SK-N-SH (cell line): ENCODE results near the gene NR6A1. TPM values are rescaled to one million over a fixed set of nuclear protein-coding genes. Genes with fewer than 3 reads are reported as not detected.

ENCODE experiments used
- CTCF ChIA-PET: fragments of 300-600, 350-600 bp; formaldehyde crosslinking; extraction: SDS; loops from one replicate; lab custom pipeline; 2021; lab: Yijun Ruan, JAX
- POLR2A ChIA-PET: fragments of 350-600 bp; sonication (Branson Sonifier 250); formaldehyde crosslinking; extraction: SDS; loops from one replicate; lab custom pipeline; 2020; ENCODE audit warnings: antibody characterized with exemption, inconsistent platforms; lab: Yijun Ruan, JAX
- DNase-seq: peaks from one replicate; pipeline ENCODE4 v3.0.0; 2012
- H2AFZ ChIP-seq: fragments of 200-600 bp; sonication (generic); 2 replicates; pipeline ENCODE4 v1.8.1; 2016; ENCODE audit warnings: antibody characterized with exemption, mild to moderate bottlenecking, low read depth
- H3F3A ChIP-seq: fragments of 200-600 bp; sonication (generic); replicated peaks from 2 replicates; pipeline ENCODE3; 2016; ENCODE audit warnings: antibody characterized with exemption, mild to moderate bottlenecking; ENCODE audit not compliant: insufficient read depth
- H3K27ac ChIP-seq, 2 experiments: fragments of 200-500 bp in 1 of 2; fragments of 200-600 bp in 1 of 2; sonication (Bioruptor generic) in 1 of 2; sonication (generic), shearing (Covaris generic) in 1 of 2; 2 replicates each; pipeline versions ENCODE4 v1.5.1 to v1.6.1; 2014 to 2016; ENCODE audit warnings: low read depth in 2 of 2, inconsistent platforms in 1 of 2, low read length in 1 of 2, mild to moderate bottlenecking in 1 of 2, mixed read lengths in 1 of 2
- H3K27me3 ChIP-seq: fragments of 200-600 bp; sonication (generic), shearing (Covaris generic); 2 replicates; pipeline ENCODE4 v1.6.1; 2016; ENCODE audit warnings: mixed run types; ENCODE audit not compliant: insufficient read depth
- H3K36me3 ChIP-seq, 2 experiments: fragments of 200-500 bp in 1 of 2; fragments of 200-600 bp in 1 of 2; sonication (Bioruptor generic) in 1 of 2; sonication (generic) in 1 of 2; replicated peaks in 1 of 2; 2 replicates each; pipeline versions ENCODE3 to v1.5.1; 2014 to 2016; ENCODE audit warnings: low read length in 1 of 2, mild to moderate bottlenecking in 1 of 2; ENCODE audit not compliant: insufficient read depth in 2 of 2, control insufficient read depth in 1 of 2
- H3K4me1 ChIP-seq, 2 experiments: fragments of 200-500 bp in 1 of 2; fragments of 200-600 bp in 1 of 2; sonication (Bioruptor generic) in 1 of 2; sonication (generic), shearing (Covaris generic) in 1 of 2; 2 replicates each; pipeline versions ENCODE4 v1.5.1 to v1.6.1; 2014 to 2016; ENCODE audit warnings: low read depth in 1 of 2, low read length in 1 of 2, mixed run types in 1 of 2; ENCODE audit not compliant: insufficient read depth in 2 of 2, control insufficient read depth in 1 of 2
- H3K4me2 ChIP-seq: fragments of 200-600 bp; sonication (generic), shearing (Covaris generic); 2 replicates; pipeline ENCODE4 v1.6.1; 2017; ENCODE audit warnings: mixed run types
- H3K4me3 ChIP-seq, 2 experiments: fragments of 200-500 bp in 1 of 2; fragments of 200-600 bp in 1 of 2; sonication (Bioruptor generic) in 1 of 2; sonication (generic), shearing (Covaris generic) in 1 of 2; 2 replicates each; pipeline versions ENCODE4 v1.5.1 to v1.8.1; 2014 to 2016; ENCODE audit warnings: low read depth in 2 of 2, inconsistent platforms in 1 of 2, low read length in 1 of 2, mild to moderate bottlenecking in 1 of 2, mixed read lengths in 1 of 2, moderate library complexity in 1 of 2
- H3K79me2 ChIP-seq: fragments of 200-600 bp; sonication (generic); 2 replicates; pipeline ENCODE4 v1.8.1; 2017; ENCODE audit warnings: mild to moderate bottlenecking; ENCODE audit not compliant: insufficient read depth
- H3K9ac ChIP-seq: fragments of 200-600 bp; sonication (generic); 2 replicates; pipeline ENCODE4 v1.6.1; 2017; ENCODE audit warnings: mixed run types
- H3K9me2 ChIP-seq: fragments of 200-600 bp; sonication (generic); 2 replicates; pipeline ENCODE4 v1.6.1; 2017; ENCODE audit warnings: mixed run types
- H3K9me3 ChIP-seq: fragments of 200-600 bp; sonication (generic); 2 replicates; pipeline ENCODE4 v1.6.1; 2017; ENCODE audit warnings: mixed run types, mild to moderate bottlenecking, moderate library complexity
- H4K20me1 ChIP-seq: fragments of 200-600 bp; sonication (generic); 2 replicates; pipeline ENCODE4 v1.6.1; 2017; ENCODE audit warnings: mild to moderate bottlenecking, mixed run types; ENCODE audit not compliant: insufficient read depth
- FOSL2 ChIP-seq: IDR thresholded peaks from 2 replicates; pipeline ENCODE4 v1.4.0; 2012; ENCODE audit warnings: low read depth, mild to moderate bottlenecking, moderate library complexity, borderline replicate concordance
- FOXJ3 ChIP-seq: sonication (generic); formaldehyde crosslinking; IDR thresholded peaks from 2 replicates; pipeline ENCODE4 v1.5.1; 2020; ENCODE audit warnings: mild to moderate bottlenecking, missing genetic modification reagents
- JUND ChIP-seq: IDR thresholded peaks from 2 replicates; pipeline ENCODE4 v1.4.0; 2012
- MXI1 ChIP-seq: IDR thresholded peaks from 2 replicates; pipeline ENCODE4 v1.6.1; 2012; ENCODE audit warnings: mild to moderate bottlenecking, low read depth, low read length, improper control_type of control experiment
- POLR2AphosphoS5 ChIP-seq: IDR thresholded peaks from 2 replicates; pipeline ENCODE4 v1.6.1; 2012; ENCODE audit warnings: low read depth, low read length
- SIN3A ChIP-seq: IDR thresholded peaks from 2 replicates; pipeline ENCODE4 v1.6.1; 2012; ENCODE audit warnings: low read depth, mild to moderate bottlenecking, low read length, moderate library complexity, borderline replicate concordance
- SMC3 ChIP-seq: IDR thresholded peaks from 2 replicates; pipeline ENCODE4 v1.6.1; 2012; ENCODE audit warnings: low read depth, low read length, improper control_type of control experiment
- TAF1 ChIP-seq: IDR thresholded peaks from 2 replicates; pipeline ENCODE4 v1.6.1; 2012; ENCODE audit warnings: low read depth, mild to moderate bottlenecking, low read length, moderate library complexity, borderline replicate concordance
- YY1 ChIP-seq: IDR thresholded peaks from 2 replicates; pipeline ENCODE4 v1.4.0; 2012; ENCODE audit warnings: low read depth, mild to moderate bottlenecking
- WGBS: methylation state at CpG from one replicate; pipeline ENCODE4 v1.1.6; 2017; ENCODE audit warnings: low lambda C conversion rate; 5-methylcytosine and 5-hydroxymethylcytosine counted together
- polyA plus RNA-seq, 3 experiments: library from polyadenylated mRNA; depleted of rRNA; stranded (reverse); fragments of >200 nt; gene quantifications; 2 replicates each; pipeline ENCODE4 v1.2.3, GENCODE V29; 2012
- TF ChIP-seq, protein P1 (sequence below): IDR thresholded peaks from 2 replicates; pipeline ENCODE4 v1.4.0; 2012; ENCODE audit warnings: low read depth
- TF ChIP-seq, protein P2 (sequence below): fragments of 150-350 bp; IDR thresholded peaks from 2 replicates; pipeline ENCODE4 v1.6.1; 2016; ENCODE audit warnings: mild to moderate bottlenecking, low read depth, low read length
- TF ChIP-seq, protein P3 (sequence below): fragments of 200-600 bp; sonication (generic); IDR thresholded peaks from 2 replicates; pipeline ENCODE4 v1.6.1; 2017; ENCODE audit warnings: antibody characterized with exemption, mild to moderate bottlenecking, moderate library complexity
- TF ChIP-seq, protein P4 (sequence below): IDR thresholded peaks from 2 replicates; pipeline ENCODE4 v1.4.0; 2012; ENCODE audit warnings: low read depth, borderline replicate concordance
- TF ChIP-seq, protein P5 (sequence below): IDR thresholded peaks from 2 replicates; pipeline ENCODE4; 2012
- TF ChIP-seq, protein P6 (sequence below): IDR thresholded peaks from 2 replicates; pipeline ENCODE4 v1.6.1; 2012; ENCODE audit warnings: mild to moderate bottlenecking, low read depth, low read length, moderate library complexity

Gene NR6A1
- polyA plus RNA-seq, 1 of the 3 experiments (the other 2 are of a cell fraction): 1.2 TPM

DNA sequence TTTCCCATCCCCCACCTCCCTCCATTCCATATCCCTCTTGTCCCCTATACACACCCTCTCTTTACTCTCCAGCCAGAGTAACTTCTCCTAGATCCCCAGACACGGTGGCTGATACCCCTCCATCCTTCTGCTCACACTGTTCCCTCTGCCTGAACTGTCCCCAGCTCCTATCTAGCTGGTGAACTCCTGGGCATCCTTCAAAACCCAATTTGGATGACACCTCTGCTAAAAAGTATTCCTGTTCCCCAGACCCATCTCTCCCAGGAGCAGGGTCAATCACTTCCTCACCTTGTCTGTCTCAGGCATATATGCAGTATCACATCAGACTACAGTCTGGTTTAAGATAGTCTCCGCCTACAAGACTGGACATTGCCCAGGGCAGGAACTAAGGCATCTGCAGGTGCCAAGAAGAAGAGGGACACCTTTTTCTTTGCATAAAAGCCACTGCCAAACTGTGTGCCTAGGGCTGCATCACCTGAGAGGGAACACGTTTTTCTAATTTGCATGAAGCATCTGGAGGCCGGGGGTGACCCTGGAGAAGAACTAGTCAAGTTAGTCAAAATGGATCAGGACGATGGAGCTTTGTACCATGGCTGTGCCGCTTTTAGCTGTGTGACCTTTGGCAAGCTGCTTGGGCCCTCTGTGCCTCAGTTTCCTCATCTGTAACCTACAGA is 291.0 kb downstream of the NR6A1 start:
- ChIA-PET POLR2A (no interaction called here), CTCF (interaction anchor here (2.0 kb wide), 1 partner anchor 12 kb away, joined by 4 read pairs; no protein-coding TSS in a partner anchor)
- Histone ChIP-seq H3K9me2 (no peaks in the 10 kb centered on the region), H3K27me3 (no peaks in the 10 kb centered on the region; the same call in 1 of the 2 replicates), H3F3A (no peaks in the 10 kb centered on the region), H3K79me2 (no peaks in the 10 kb centered on the region), H4K20me1 (no peaks in the 10 kb centered on the region), H3K27ac (no peak overlapping the region), H3K9ac (no peak overlapping the region), H3K4me1 (peaks cover 0 to 10% of the 10 kb centered on the region in 2 experiments; a peak in 1 of 4 replicates), H3K4me3 (no peak overlapping the region), H3K9me3 (no peaks in the 10 kb centered on the region), H3K4me2 (no peak overlapping the region), H2AFZ (no peak overlapping the region), H3K36me3 (no peaks in the 10 kb centered on the region)
- no peak for DNase-seq
- 69% methylated on average over 6 of the region's 6 CpGs for WGBS
- TF ChIP-seq, protein P1, sequence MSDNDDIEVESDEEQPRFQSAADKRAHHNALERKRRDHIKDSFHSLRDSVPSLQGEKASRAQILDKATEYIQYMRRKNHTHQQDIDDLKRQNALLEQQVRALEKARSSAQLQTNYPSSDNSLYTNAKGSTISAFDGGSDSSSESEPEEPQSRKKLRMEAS: no peak
- TF ChIP-seq POLR2AphosphoS5: no peak
- TF ChIP-seq SMC3: no peak
- no peak for TF ChIP-seq MXI1
- no peak for TF ChIP-seq TAF1

DNA sequence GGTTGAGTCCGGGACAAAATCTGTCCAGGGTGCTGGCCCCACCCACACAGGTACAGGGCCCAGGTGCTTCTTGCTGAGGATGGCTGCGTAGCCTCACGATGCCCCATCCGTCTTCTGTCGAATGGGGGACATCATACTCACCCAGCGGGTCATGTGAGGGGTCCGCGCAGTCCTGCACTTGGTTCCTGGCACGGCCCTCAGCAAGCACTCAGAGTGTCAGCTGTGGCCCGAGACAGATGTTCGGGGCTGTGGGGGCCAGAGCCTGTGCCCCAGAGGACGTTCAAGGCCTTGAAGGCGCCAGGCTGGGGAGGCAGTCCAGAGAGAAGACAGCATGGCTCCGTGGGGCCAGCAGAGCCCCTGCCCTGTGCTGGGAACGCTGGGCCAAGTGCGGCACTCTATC is 291.7 kb downstream of the NR6A1 start:
- WGBS: 92% methylated on average over 13 of the region's 16 CpGs
- CTCF ChIA-PET: no interaction called here
- no peaks in the 10 kb centered on the region for H3F3A ChIP-seq
- H3K4me2 ChIP-seq: no peak overlapping the region
- no peaks in the 10 kb centered on the region for H3K9me3 ChIP-seq
- H3K27ac ChIP-seq: no peak overlapping the region
- H3K79me2 ChIP-seq: no peaks in the 10 kb centered on the region
- no peak for DNase-seq
- POLR2A ChIA-PET: no interaction called here
- H3K4me1 ChIP-seq: peaks cover 0 to 10% of the 10 kb centered on the region in 2 experiments; a peak in 1 of 4 replicates
- TF ChIP-seq YY1: no peak
- no peak for TF ChIP-seq JUND
- TF ChIP-seq, protein P1: no peak
- TF ChIP-seq FOXJ3 (CRISPR knock-in tag): no peak
- no peak for TF ChIP-seq SIN3A
- TF ChIP-seq, protein P2, sequence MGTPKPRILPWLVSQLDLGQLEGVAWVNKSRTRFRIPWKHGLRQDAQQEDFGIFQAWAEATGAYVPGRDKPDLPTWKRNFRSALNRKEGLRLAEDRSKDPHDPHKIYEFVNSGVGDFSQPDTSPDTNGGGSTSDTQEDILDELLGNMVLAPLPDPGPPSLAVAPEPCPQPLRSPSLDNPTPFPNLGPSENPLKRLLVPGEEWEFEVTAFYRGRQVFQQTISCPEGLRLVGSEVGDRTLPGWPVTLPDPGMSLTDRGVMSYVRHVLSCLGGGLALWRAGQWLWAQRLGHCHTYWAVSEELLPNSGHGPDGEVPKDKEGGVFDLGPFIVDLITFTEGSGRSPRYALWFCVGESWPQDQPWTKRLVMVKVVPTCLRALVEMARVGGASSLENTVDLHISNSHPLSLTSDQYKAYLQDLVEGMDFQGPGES: no peak
- TF ChIP-seq, protein P3, sequence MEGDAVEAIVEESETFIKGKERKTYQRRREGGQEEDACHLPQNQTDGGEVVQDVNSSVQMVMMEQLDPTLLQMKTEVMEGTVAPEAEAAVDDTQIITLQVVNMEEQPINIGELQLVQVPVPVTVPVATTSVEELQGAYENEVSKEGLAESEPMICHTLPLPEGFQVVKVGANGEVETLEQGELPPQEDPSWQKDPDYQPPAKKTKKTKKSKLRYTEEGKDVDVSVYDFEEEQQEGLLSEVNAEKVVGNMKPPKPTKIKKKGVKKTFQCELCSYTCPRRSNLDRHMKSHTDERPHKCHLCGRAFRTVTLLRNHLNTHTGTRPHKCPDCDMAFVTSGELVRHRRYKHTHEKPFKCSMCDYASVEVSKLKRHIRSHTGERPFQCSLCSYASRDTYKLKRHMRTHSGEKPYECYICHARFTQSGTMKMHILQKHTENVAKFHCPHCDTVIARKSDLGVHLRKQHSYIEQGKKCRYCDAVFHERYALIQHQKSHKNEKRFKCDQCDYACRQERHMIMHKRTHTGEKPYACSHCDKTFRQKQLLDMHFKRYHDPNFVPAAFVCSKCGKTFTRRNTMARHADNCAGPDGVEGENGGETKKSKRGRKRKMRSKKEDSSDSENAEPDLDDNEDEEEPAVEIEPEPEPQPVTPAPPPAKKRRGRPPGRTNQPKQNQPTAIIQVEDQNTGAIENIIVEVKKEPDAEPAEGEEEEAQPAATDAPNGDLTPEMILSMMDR: no peak
- TF ChIP-seq, protein P4, sequence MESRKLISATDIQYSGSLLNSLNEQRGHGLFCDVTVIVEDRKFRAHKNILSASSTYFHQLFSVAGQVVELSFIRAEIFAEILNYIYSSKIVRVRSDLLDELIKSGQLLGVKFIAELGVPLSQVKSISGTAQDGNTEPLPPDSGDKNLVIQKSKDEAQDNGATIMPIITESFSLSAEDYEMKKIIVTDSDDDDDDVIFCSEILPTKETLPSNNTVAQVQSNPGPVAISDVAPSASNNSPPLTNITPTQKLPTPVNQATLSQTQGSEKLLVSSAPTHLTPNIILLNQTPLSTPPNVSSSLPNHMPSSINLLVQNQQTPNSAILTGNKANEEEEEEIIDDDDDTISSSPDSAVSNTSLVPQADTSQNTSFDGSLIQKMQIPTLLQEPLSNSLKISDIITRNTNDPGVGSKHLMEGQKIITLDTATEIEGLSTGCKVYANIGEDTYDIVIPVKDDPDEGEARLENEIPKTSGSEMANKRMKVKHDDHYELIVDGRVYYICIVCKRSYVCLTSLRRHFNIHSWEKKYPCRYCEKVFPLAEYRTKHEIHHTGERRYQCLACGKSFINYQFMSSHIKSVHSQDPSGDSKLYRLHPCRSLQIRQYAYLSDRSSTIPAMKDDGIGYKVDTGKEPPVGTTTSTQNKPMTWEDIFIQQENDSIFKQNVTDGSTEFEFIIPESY: no peak
- TF ChIP-seq, protein P5, sequence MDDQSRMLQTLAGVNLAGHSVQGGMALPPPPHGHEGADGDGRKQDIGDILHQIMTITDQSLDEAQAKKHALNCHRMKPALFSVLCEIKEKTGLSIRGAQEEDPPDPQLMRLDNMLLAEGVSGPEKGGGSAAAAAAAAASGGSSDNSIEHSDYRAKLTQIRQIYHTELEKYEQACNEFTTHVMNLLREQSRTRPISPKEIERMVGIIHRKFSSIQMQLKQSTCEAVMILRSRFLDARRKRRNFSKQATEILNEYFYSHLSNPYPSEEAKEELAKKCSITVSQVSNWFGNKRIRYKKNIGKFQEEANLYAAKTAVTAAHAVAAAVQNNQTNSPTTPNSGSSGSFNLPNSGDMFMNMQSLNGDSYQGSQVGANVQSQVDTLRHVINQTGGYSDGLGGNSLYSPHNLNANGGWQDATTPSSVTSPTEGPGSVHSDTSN: no peak
- TF ChIP-seq, protein P6, sequence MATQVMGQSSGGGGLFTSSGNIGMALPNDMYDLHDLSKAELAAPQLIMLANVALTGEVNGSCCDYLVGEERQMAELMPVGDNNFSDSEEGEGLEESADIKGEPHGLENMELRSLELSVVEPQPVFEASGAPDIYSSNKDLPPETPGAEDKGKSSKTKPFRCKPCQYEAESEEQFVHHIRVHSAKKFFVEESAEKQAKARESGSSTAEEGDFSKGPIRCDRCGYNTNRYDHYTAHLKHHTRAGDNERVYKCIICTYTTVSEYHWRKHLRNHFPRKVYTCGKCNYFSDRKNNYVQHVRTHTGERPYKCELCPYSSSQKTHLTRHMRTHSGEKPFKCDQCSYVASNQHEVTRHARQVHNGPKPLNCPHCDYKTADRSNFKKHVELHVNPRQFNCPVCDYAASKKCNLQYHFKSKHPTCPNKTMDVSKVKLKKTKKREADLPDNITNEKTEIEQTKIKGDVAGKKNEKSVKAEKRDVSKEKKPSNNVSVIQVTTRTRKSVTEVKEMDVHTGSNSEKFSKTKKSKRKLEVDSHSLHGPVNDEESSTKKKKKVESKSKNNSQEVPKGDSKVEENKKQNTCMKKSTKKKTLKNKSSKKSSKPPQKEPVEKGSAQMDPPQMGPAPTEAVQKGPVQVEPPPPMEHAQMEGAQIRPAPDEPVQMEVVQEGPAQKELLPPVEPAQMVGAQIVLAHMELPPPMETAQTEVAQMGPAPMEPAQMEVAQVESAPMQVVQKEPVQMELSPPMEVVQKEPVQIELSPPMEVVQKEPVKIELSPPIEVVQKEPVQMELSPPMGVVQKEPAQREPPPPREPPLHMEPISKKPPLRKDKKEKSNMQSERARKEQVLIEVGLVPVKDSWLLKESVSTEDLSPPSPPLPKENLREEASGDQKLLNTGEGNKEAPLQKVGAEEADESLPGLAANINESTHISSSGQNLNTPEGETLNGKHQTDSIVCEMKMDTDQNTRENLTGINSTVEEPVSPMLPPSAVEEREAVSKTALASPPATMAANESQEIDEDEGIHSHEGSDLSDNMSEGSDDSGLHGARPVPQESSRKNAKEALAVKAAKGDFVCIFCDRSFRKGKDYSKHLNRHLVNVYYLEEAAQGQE: no peak
- TF ChIP-seq FOSL2: no peak
- no peaks in the 10 kb centered on the region for H3K36me3 ChIP-seq
- H3K9ac ChIP-seq: no peak overlapping the region
- no peaks in the 10 kb centered on the region for H3K9me2 ChIP-seq
- H3K4me3 ChIP-seq: no peak overlapping the region
- H2AFZ ChIP-seq: no peak overlapping the region
- no peaks in the 10 kb centered on the region; the same call in 1 of the 2 replicates for H3K27me3 ChIP-seq
- H4K20me1 ChIP-seq: no peaks in the 10 kb centered on the region
